COLO668 (cell line): ENCODE data around the gene FGF18.

Source experiments
- DNase-seq: peaks from one replicate; lab custom pipeline; 2025; ENCODE audit not compliant: unreplicated experiment; lab: John Stamatoyannopoulos, UW

Gene FGF18

DNA sequence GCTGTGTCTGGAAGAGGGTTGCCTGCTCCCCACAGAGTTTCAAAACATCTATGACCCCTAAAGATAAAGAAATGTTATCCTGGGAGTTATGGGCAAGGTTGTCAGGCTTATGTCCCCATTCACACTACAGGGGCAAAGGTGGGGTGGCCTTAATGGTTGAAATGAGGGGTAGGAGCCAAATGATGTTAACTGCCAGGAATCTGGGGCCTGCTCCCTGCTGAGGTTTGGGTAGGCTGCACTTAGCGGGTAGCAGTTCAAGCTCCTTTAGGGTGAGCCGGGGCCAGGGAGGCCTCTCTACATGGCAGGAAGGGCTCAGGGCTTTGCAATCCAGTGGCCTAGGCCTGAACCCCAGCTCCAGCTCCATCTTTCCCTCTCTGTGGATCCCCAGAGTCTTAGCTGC is 3.0 kb downstream of the FGF18 start:
- no peak for DNase-seq

DNA sequence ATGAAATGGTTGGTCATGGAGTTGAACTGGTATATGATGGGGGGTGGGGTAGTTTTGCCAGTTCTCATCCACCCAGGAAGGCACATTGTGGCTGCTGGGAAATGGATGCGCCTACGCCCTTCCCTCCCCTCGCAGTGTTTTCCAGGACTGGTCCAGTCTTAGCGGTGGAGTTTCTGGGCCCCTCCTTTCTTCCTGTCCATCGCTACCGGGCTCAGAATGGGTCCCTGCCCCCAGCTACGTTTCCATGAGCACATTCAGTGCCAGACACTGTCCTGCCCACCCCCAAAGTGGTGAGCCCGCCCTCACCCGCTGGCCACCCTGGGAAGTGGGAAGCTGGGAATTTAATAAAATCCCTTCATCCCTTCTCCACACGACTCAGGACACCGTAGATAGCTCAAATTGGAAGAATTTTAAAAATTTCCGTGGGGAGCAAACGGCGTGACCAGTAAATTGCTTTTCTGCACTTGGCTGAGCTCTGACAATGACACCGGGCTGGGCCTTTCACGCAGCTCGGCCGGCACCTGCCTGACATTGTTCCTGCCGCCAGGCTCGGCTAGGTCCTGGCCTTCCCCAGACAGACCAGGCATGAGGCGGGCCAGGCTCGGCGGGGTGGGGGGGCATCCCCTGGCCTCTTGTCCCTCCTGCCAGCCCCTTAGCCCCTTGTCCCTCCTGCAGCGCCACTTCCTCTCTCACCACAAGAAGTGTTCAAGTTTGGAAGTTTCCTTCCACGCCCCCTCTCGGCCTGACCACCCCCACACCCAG is 3.6 kb downstream of the FGF18 start:
- DNase-seq, result peak; percentile 41

DNA sequence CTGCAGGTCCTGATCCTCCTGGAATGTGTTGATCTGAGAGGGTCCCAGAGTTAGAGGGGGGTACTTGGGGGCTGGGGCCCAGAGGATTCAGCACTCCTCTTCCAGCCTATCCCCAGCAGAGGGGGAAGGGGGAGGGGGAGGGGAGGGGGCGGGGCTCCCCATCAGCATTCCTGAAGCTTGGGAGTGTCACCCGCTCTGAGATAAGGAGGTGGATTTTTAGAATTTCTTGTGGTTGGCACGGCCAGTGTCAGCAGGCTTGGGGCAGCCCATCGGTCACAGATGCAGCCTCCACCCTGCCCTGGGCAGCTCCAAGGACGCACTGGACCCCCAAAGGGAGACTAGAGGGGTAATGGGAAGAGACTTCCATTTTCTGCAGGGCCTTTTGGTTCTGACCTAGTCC is 5.3 kb downstream of the FGF18 start:
- DNase-seq, result no peak

DNA sequence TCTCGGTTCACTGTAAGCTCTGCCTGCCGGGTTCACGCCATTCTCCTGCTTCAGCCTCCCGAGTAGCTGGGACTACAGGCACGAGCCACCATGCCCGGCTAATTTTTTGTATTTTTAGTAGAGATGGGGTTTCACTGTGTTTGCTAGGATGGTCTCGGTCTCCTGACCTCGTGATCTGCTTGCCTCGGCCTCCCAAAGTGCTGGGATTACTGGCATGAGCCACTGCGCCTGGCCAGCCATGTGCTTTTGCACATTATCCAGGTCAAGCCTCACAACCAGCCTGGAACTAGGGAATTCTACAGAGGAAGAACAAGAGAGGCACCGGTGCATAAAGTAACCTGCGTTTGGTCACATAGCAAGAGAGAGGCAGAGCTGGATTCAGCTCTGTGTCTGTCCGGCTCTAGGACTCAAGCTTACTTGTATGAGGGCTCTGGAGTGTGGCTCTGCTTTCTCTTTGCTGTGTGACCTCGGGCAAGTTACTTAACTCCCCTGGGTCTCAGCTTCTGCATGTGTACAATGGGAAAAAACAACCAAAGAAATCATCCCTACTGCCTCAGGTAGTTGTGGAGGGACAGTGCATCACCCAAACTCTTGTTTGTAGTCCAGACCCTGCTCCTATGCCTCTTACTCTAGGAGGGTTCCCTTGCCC is 6.3 kb downstream of the FGF18 start:
- DNase-seq, result no peak

DNA sequence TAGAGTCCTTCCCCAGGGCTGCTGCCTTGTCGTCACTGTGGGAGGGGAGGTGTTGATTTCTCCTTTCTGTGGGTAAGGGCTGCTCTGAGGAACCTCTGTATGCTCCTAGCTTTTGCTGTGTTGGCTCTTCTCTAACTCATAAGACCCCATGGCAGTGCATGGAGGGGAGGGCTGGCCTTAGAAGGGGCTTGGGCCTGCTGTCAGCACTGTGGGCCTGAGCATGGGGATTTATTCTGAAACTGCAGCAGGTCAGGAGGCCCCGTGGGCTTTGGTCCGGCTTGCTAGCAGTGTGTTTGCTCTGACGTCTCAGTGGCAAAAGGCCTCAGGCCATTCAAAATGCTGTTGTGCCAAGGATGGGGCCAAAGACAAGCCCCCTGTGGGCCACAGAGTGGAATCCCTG is 6.8 kb downstream of the FGF18 start:
- no peak for DNase-seq

DNA sequence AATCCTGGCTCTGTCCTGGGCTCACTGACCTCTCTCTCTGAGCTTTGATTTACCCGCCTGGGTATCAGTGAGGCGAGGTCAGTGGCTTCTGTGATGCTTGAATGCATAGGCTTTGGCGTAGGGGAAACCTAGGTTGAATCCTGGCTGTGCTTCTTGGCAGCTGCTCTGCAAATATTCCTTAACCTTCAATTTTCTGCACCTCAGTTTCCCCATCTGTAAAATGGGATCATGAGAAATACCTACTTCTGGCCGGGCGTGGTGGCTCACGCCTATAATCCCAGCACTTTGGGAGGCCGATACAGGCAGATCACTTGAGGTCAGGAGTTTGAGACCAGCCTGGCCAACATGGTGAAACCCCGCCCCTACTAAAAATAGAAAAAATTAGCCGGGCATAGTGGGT is 7.2 kb downstream of the FGF18 start:
- DNase-seq, result no peak

DNA sequence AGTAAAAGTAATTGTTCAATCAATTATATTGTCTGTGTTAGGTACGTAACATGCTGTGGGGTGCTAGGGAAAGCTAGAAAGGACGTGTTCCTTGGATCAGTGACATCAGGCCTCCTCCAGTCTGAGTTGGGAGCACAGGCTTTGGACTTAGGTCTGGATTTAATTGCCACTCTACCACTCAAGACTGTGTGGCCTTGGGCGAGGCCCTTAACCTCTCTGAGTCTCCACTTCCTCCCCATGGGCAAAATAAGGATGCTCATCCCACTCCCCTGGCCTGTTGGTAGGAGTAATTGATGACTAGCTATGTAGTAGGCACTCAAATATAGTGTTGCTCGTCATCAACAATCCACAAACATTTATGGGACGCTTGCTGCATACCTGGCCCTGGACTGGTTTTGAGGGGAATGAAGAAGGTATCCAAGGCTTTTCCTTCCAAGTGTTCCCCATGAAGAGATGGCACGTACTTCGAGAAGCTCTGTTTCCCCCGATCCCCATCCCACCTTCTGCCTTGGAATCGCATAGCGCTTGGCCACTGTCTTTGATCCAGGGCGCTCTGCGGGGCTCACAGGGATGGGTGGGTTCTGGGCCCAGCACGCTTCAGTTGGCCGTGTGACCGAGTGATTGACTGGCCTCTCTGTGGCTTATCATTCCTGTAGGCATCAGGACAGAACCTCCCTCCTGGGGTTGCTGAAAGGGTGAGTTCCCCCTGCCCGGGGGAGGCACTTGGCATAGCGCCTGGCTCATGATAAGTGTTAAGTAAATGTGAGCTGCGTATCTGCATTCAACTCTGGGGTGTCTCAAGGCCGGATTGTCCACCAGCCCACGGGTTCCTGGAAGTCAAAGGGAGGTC is 8.1 kb downstream of the FGF18 start:
- DNase-seq, result no peak

DNA sequence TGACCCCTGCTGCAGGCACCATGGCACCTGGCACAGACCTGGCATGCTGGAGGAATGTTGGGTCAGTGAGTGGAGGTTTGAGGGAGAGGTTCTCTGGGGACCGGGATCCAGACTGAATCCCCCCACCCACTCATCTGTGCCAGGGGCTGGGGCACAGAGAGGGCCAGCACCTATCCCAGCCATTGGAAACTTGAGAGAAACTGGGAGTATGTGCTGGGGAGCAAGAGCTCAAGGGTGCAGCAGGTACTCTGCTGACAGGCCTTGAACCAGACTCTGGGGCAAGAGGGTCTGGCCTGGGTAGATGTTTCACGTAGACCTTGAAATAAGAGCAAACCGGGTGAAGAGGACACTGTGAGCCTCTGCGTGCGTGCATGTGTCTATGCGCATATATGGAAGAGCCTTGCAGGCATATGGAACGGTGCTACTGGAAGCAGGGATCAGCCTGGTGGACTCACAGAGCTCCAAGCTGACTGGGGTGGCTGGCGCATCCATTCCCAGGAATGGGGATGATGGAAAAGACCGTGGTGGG is 8.8 kb downstream of the FGF18 start:
- DNase-seq, result no peak

DNA sequence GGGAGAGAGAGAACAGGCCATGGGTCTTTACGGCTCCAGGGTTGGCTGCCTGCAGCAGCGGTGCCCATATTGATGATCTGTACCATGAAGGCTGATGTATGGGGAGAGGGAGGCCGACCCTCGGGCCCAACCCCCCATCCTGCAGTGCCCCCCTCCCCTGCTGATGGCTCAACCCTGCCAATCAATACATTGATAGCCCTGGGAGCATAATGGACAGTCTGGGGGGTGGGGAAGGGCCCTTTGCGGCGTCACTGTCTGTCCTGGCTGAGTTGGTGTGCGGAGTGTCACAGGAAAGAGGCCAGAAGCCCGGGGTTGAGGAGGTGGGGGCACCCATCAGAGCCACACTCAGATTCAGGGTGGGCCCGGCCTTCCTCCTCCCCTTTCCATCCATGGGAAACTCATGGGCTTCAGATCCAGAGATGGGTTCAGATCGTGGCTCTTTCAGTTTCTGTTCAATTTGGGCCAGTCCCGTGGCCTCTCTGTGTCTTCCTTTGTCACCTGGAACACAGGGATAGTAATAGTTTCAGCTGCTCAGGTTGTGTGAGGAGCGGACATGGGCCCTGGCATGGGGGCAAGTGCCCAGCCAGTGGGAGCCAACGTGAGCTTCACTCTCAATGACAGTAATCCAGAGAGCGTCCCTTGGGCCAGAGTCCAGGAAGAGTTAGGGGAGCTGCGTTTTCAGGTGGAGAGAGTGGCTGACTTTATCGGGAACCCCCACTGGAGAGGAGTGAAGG is 9.5 kb downstream of the FGF18 start:
- no peak for DNase-seq

DNA sequence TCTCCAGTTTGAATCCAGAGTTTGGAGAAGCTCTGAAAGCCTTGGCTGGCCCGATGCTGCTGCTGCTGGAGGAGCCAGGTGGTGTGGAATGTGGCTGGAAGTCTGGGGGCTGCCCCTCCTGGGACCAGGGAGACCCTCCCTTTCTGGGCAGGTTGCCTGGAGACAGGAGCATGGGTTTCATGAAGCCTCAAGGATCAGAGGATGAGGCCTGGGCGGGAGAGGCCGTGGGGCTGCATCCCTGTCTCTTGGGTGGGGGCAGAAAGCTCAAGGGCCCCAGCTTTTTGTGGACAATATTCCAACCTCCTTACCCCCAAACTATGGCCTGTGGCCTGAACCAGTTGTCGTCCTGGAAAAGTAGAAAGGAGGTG is 10.1 kb downstream of the FGF18 start:
- DNase-seq, result no peak

DNA sequence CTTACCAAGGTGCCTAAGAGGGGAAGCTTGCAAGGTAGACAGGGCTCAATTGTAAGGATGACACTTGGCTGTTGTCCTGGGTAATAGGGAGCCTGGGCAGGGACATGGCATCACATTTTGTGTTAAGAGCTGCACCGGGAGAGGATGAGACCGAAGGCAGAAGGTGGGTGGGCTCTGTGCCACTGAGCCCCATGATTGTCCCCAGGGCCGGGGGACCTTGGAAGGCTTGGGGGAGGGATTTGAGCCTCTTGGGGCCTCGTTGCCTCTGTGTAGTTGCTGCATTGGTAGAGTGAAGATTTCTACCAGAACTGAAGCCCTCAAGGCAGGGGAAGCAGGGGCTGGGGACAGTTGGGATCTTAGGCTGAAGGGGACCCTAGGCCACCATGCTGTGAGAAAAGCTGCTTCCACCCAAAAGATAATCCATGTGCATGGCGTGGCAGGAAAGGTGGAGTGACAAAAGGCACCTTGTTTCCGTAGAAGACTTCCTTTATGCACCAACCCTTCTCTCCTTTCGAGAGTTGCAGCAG is 11.9 kb downstream of the FGF18 start:
- no peak for DNase-seq

DNA sequence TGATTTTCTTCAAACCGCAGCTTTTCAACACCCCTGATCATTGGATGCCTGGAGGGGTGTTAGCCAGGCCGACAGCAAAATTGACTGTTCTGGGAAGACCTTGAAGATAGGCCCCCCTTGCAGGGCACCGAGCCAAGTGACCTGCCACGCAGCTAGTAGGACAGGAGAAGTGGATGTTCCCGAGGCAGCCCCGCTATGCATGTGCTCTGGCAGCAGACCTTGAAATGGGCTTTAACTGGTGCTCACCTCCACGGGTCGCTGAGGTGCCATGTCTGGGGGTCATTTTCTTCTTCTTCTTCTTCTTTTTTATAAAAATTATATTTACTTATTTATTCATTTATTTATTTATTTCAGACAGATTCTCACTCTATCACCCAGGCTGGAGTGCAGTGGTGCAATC is 12.6 kb downstream of the FGF18 start:
- no peak for DNase-seq

DNA sequence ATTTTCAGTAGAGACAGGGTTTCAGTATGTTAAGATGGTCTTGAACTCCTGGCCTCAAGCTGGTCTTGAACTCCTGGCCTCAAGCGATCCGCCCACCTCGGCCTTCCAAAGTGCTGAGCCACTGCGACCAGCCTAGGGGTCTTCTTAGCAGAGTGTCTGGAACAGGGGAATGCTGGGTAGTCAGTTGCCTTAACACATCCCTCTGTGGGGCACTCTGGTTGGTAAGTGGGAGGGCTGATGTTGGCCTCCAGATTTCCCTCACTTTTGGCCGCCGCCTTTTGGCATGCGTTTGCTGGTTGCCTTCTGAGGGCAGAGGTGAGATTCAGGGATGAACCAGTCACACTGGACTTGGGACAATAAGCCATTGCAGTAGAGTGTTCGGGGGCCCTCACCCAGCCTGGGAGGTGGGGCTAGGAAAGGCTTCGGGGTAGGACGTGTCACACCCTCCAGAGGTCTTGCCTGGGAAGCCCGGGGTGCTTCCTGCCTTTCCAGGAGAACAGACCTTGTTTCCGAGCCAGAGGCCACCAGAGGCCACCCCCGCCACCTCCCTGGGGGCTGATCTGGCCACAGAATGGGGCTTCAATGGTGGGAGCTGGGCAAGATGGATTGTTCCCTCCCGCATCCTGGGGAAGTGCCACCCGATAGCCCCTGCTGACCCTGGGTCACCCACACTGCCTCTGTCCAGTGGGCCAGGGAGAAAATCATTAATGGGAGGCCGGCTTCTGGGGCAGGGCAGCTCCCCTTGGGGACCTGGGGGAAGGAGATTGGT is 13.3 kb downstream of the FGF18 start:
- DNase-seq, result no peak

DNA sequence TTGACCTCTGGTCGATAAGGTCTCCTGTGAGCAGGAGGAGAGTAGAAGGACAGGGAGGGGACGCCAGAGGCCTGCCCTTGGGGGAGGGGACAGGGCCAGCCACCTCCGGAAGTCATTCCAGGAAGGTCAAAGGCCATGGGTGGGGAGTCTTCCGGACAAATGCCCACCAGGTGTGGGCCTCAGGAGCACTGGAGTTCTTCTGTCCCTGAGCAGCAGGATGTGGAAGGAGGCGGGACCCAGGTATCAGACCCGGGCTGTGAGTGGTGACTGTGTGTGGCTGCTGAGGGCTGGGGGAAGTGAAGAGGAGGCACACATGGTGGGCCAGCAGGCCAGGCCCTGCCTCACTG is 13.9 kb downstream of the FGF18 start:
- DNase-seq, result no peak

DNA sequence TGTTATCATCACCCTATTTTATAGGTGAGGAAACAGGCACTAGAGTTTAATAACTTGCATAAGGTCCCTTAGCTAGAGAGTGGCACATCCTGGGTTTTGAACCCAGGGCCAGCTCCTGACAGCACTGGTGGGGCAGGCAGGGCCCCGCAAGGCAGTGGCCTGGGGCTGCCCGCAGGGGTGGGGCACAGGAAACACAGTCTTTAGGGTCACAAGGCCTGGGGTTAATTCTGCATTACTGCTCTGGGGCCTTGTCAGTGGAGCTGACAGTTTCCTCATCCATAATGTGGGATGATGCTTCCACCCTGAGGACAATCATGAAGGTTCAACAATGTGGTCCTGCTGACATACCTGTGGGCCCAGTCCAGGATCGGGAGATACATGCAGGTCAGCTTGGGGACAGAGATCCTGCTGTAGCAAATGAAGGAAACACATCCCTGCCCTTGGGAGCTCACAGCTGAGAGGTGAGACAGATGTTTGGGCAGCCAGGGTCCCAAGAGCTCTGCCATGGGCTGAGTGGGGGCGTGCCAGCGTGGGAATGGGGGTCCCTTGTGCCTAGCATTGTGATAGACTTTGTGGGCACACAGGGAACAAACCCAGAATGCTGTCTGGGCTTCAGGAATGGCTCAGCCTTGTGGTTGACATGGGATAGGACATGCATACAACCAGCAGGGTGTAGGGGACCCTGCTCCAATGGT is 14.7 kb downstream of the FGF18 start:
- DNase-seq, result no peak

DNA sequence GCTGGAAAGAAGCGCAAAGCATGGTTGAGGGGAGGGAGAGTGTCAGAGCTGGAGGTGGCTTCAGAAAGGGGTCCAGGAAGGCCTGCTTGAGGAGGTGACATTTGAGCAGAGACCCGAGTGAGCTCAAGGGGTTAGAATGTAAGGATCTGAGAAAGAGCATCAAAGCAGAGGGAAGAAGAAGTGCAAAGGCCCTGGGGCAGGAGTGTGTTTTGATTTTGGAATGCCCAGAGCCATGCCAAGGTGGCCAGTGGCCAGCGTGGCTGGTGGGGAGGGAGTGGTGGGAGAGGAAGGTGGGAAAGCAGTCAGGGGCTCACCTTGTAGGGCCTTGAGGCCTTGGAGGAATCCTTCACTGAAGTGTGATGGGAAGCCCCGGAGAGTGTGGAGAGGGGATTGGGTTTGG is 15.4 kb downstream of the FGF18 start:
- DNase-seq, result no peak

DNA sequence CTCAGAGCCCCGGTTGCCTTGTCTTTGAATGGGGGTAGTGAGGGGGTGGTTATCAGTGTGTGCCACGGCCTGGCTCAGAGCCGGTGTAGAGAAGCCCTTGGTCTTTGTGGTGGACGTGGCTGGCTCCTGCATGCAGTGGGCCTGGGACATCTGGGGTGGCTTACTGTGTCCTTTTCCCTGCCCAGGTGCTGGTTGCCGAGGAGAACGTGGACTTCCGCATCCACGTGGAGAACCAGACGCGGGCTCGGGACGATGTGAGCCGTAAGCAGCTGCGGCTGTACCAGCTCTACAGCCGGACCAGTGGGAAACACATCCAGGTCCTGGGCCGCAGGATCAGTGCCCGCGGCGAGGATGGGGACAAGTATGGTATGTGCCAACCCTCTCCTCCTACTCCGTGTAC is 16.5 kb downstream of the FGF18 start:
- DNase-seq, result no peak

DNA sequence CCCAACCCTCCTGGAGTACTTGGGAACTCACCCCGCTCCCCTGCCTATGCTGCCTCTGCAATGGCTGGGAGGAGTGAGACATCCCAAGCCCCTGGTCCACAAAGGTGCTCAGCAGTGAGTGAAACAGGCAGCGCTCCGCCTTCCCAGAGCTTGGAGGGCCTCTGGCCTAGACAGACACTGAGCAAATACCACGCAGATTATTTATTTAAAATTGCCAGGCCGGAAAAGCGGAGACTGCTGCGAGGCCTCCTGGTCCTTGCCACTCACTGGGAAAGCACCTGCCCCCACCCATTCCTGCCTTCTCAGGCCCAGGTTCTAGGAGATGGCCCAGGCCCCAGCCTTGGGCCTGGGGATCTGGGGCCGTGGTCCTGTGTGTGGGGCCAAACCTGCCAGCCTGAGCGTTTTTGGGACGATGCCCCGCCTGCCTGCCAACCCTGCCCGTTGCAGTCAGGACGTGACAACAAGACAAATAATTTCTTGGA is 17.4 kb downstream of the FGF18 start:
- no peak for DNase-seq

DNA sequence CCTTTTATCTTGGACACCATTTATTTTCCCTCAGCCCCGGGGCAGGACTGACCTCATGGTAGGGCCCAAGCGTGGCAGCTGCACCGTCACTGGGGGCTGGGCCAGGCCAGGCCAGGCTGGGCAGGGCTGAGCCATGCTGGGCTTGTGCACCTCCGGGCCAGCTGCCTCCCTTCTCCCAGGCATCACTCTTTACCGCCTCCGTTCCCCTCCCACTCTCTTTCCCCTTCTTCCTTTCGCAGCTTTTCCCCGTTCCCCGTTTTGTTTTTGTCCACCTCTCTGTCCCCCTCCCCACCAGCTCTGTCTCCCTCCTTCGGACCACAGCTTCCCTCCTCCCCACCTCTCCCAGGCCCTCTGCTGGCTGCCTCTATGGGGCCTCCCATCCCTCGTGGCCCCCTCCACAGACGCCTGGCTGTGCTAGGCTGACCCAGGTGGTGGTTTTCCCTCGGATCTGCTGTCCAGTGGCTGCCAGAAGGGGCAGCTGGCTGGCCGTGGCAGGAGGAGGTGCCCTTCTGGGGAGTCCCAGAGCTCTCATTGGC is 17.9 kb downstream of the FGF18 start:
- peak; percentile 1 for DNase-seq
